IMR-90 (cell line): ENCODE results near the gene CRB1. TPM values are rescaled to one million over a fixed set of nuclear protein-coding genes. Genes with fewer than 3 reads are reported as not detected.

ENCODE experiments used
- ATAC-seq: fragments of 200-7000 bp; cut with Tn5 transposase; 2 replicates; pipeline ENCODE4 v1.9.1; 2020; ENCODE audit warnings: low read depth, mild to moderate bottlenecking, moderate library complexity
- BruUV-seq: library from RNA; stranded (reverse); fragments of 400-500 nt; replicated peaks from 2 replicates; lab custom pipeline; 2021; lab: Mats Ljungman, UMichigan
- CTCF ChIA-PET: fragments of 300-600 bp; formaldehyde crosslinking; extraction: SDS; loops from one replicate; lab custom pipeline; 2021; ENCODE audit warnings: antibody characterized with exemption; lab: Yijun Ruan, JAX
- POLR2A ChIA-PET: fragments of 300-600 bp; sonication (Branson Sonifier 250); formaldehyde crosslinking; loops from one replicate; lab custom pipeline; 2022; ENCODE audit warnings: antibody characterized with exemption; ENCODE audit not compliant: unreplicated experiment; lab: Charles Lee
- DNase-seq: peaks from one replicate; pipeline ENCODE4 v3.0.0; 2013
- H2AFZ ChIP-seq: replicated peaks from 2 replicates; pipeline ENCODE3; 2013; ENCODE audit warnings: low read length, mild to moderate bottlenecking; ENCODE audit not compliant: poor library complexity
- H2AK5ac ChIP-seq: 2 replicates; pipeline ENCODE4 v1.6.1; 2013; ENCODE audit warnings: low read depth, low read length, inconsistent platforms
- H2AK9ac ChIP-seq: replicated peaks from 2 replicates; pipeline ENCODE3; 2013; ENCODE audit warnings: mild to moderate bottlenecking, low read depth, low read length, moderate library complexity; ENCODE audit not compliant: poor library complexity
- H2BK120ac ChIP-seq: 2 replicates; pipeline ENCODE4 v1.6.1; 2013; ENCODE audit warnings: low read depth, low read length, inconsistent platforms
- H2BK15ac ChIP-seq: 3 replicates; pipeline ENCODE4 v1.6.1; 2013; ENCODE audit warnings: low read depth, low read length, inconsistent platforms
- H2BK20ac ChIP-seq: 2 replicates; pipeline ENCODE4 v1.6.1; 2013; ENCODE audit warnings: low read depth, mild to moderate bottlenecking, inconsistent platforms, low read length, moderate library complexity
- H2BK5ac ChIP-seq: 2 replicates; pipeline ENCODE4 v1.6.1; 2013; ENCODE audit warnings: mild to moderate bottlenecking, low read depth, low read length, inconsistent platforms; ENCODE audit not compliant: poor library complexity, severe bottlenecking
- H3K14ac ChIP-seq: replicated peaks from 2 replicates; pipeline ENCODE4 v1.6.1; 2013; ENCODE audit warnings: low read depth, low read length, inconsistent platforms
- H3K18ac ChIP-seq: 2 replicates; pipeline ENCODE4 v1.6.1; 2013; ENCODE audit warnings: low read depth, low read length, control low read depth
- H3K23ac ChIP-seq: 2 replicates; pipeline ENCODE4 v1.6.1; 2013; ENCODE audit warnings: low read depth, low read length, inconsistent platforms
- H3K27ac ChIP-seq: 2 replicates; pipeline ENCODE4 v1.5.1; 2013; ENCODE audit warnings: mild to moderate bottlenecking, control low read depth, low read length; ENCODE audit not compliant: insufficient read depth
- H3K27me3 ChIP-seq: 2 replicates; pipeline ENCODE4 v1.6.1; 2013; ENCODE audit warnings: low read length; ENCODE audit not compliant: control insufficient read depth, insufficient read depth
- H3K36me3 ChIP-seq: 2 replicates; pipeline ENCODE4 v1.6.1; 2013; ENCODE audit warnings: low read length, mixed read lengths; ENCODE audit not compliant: control insufficient read depth, insufficient read depth
- H3K4ac ChIP-seq: 2 replicates; pipeline ENCODE4 v1.6.1; 2013; ENCODE audit warnings: low read depth, low read length, inconsistent platforms
- H3K4me1 ChIP-seq: 2 replicates; pipeline ENCODE4 v1.6.1; 2013; ENCODE audit warnings: low read length, mixed read lengths; ENCODE audit not compliant: control insufficient read depth, insufficient read depth
- H3K4me2 ChIP-seq: 2 replicates; pipeline ENCODE4 v1.6.1; 2013; ENCODE audit warnings: low read depth, mild to moderate bottlenecking, control low read depth, low read length, moderate library complexity
- H3K4me3 ChIP-seq: 2 replicates; pipeline ENCODE4 v1.5.1; 2013; ENCODE audit warnings: low read depth, mild to moderate bottlenecking, control low read depth, low read length, moderate library complexity; ENCODE audit not compliant: insufficient read depth
- H3K56ac ChIP-seq: 2 replicates; pipeline ENCODE4 v1.6.1; 2013; ENCODE audit warnings: low read length, inconsistent platforms; ENCODE audit not compliant: insufficient read depth; ENCODE audit errors: extremely low read depth
- H3K79me1 ChIP-seq, 2 experiments: 2 replicates each; pipeline ENCODE4 v1.6.1; 2013; ENCODE audit warnings: low read length in 2 of 2, inconsistent platforms in 1 of 2, low read depth in 1 of 2
- H3K9ac ChIP-seq: 2 replicates; pipeline ENCODE4 v1.6.1; 2013; ENCODE audit warnings: low read depth, low read length, control low read depth
- H3K9me1 ChIP-seq: 2 replicates; pipeline ENCODE4 v1.6.1; 2013; ENCODE audit warnings: low read length, inconsistent platforms; ENCODE audit not compliant: insufficient read depth
- H3K9me3 ChIP-seq: 2 replicates; pipeline ENCODE4 v1.6.1; 2013; ENCODE audit warnings: low read length; ENCODE audit not compliant: control insufficient read depth, insufficient read depth
- H4K20me1 ChIP-seq: 2 replicates; pipeline ENCODE4 v1.6.1; 2013; ENCODE audit warnings: low read length, inconsistent platforms; ENCODE audit not compliant: insufficient read depth
- H4K5ac ChIP-seq: 2 replicates; pipeline ENCODE4 v1.6.1; 2013; ENCODE audit warnings: mild to moderate bottlenecking, low read depth, low read length, control low read depth
- H4K8ac ChIP-seq, 2 experiments: 2 replicates each; pipeline ENCODE4 v1.6.1; 2013; ENCODE audit warnings: low read depth in 2 of 2, low read length in 2 of 2, control low read depth in 1 of 2, inconsistent platforms in 1 of 2
- H4K91ac ChIP-seq: 2 replicates; pipeline ENCODE4 v1.6.1; 2013; ENCODE audit warnings: low read depth, low read length, inconsistent platforms; ENCODE audit not compliant: insufficient read depth
- BHLHE40 ChIP-seq: fragments of 150-350 bp; IDR thresholded peaks from 2 replicates; pipeline ENCODE4 v1.6.1; 2016; ENCODE audit warnings: mild to moderate bottlenecking, low read depth, low read length
- CEBPB ChIP-seq: IDR thresholded peaks from 2 replicates; pipeline ENCODE4 v1.6.1; 2012; ENCODE audit warnings: low read depth, low read length, improper control_type of control experiment
- CHD1 ChIP-seq: IDR thresholded peaks from 2 replicates; pipeline ENCODE4 v1.6.1; 2012; ENCODE audit warnings: low read depth, low read length, improper control_type of control experiment
- FOS ChIP-seq: fragments of 150-350 bp; IDR thresholded peaks from 2 replicates; pipeline ENCODE4 v1.6.1; 2016; ENCODE audit warnings: low read depth, low read length
- MAFK ChIP-seq: IDR thresholded peaks from 2 replicates; pipeline ENCODE4 v1.6.1; 2012; ENCODE audit warnings: low read depth, low read length, improper control_type of control experiment
- MAZ ChIP-seq: IDR thresholded peaks from 2 replicates; pipeline ENCODE4 v1.6.1; 2012; ENCODE audit warnings: low read depth, mild to moderate bottlenecking, low read length, improper control_type of control experiment, moderate library complexity, borderline replicate concordance
- MXI1 ChIP-seq: IDR thresholded peaks from 2 replicates; pipeline ENCODE4 v1.6.1; 2012; ENCODE audit warnings: low read depth, mild to moderate bottlenecking, low read length, moderate library complexity, borderline replicate concordance
- NFE2L2 ChIP-seq: fragments of 150-350 bp; IDR thresholded peaks from 2 replicates; pipeline ENCODE4 v1.6.1; 2016; ENCODE audit warnings: low read depth, mild to moderate bottlenecking, low read length
- POLR2A ChIP-seq: IDR thresholded peaks from 2 replicates; pipeline ENCODE4 v1.6.1; 2012; ENCODE audit warnings: mild to moderate bottlenecking, low read depth, low read length
- RAD21 ChIP-seq: IDR thresholded peaks from 2 replicates; pipeline ENCODE4 v1.6.1; 2012; ENCODE audit warnings: low read length, improper control_type of control experiment
- RCOR1 ChIP-seq: IDR thresholded peaks from 2 replicates; pipeline ENCODE4 v1.6.1; 2012; ENCODE audit warnings: mild to moderate bottlenecking, low read length, improper control_type of control experiment; ENCODE audit not compliant: insufficient replicate concordance
- RFX5 ChIP-seq: IDR thresholded peaks from 2 replicates; pipeline ENCODE4 v1.8.0; 2012; ENCODE audit warnings: low read depth, mild to moderate bottlenecking, low read length, moderate library complexity
- SMC3 ChIP-seq: fragments of 150-350 bp; IDR thresholded peaks from 2 replicates; pipeline ENCODE4 v1.6.1; 2016; ENCODE audit warnings: low read depth, mild to moderate bottlenecking, antibody characterized with exemption, low read length, moderate library complexity
- WGBS, 2 experiments: methylation state at CpG; one replicate each; pipeline versions ENCODE4 v1.1.5 to v1.1.7; 2013; ENCODE audit warnings: missing lambda C conversion rate in 2 of 2; ENCODE audit not compliant: insufficient read length in 1 of 2; ENCODE audit errors: extremely low coverage in 2 of 2; 5-methylcytosine and 5-hydroxymethylcytosine counted together
- dilution Hi-C: fragments of 300-500 bp; cut with HindIII; formaldehyde crosslinking; loops from one replicate; pipeline ENCODE4 v1.14.3; 2018; ENCODE audit warnings: low sequenced_read_pairs; ENCODE audit not compliant: unreplicated experiment
- in situ Hi-C: fragments of 300-500 bp; cut with MboI; formaldehyde crosslinking; loops from 3 replicates; pipeline ENCODE4 v1.14.3; 2019; ENCODE audit warnings: low sequenced_read_pairs, inconsistent platforms, mixed read lengths
- intact Hi-C: fragments of 100-400 bp; cut with micrococcal nuclease; formaldehyde crosslinking; loops from 2 replicates; pipeline ENCODE4 v1.10.0; 2022
- polyA plus RNA-seq, 3 experiments: library from polyadenylated mRNA; depleted of rRNA; stranded (reverse); fragments of >200 nt; gene quantifications; 2 replicates each; pipeline ENCODE4 v1.2.3, GENCODE V29; 2012; ENCODE audit warnings: low replicate concordance in 1 of 3
- total RNA-seq: library from RNA; depleted of rRNA; stranded (reverse); fragments of >200 nt; gene quantifications from 2 replicates; pipeline ENCODE4 v1.2.3, GENCODE V29; 2012
- TF ChIP-seq, protein P1 (sequence below): conservative IDR thresholded peaks from 2 replicates; pipeline ENCODE4 v1.5.1; 2012; ENCODE audit warnings: mild to moderate bottlenecking, low read depth, low read length, improper control_type of control experiment
- TF ChIP-seq, protein P2 (sequence below): fragments of 150-350 bp; IDR thresholded peaks from 2 replicates; pipeline ENCODE4 v1.6.1; 2016; ENCODE audit warnings: low read depth, mild to moderate bottlenecking, low read length, moderate library complexity, borderline replicate concordance
- TF ChIP-seq, protein P3 (sequence below): fragments of 150-350 bp; IDR thresholded peaks from 2 replicates; pipeline ENCODE4 v1.6.1; 2017; ENCODE audit warnings: mild to moderate bottlenecking, antibody characterized with exemption, low read length, low read depth

Gene CRB1
- total and polyA plus RNA-seq, 2 of the 4 experiments (the other 2 are of a cell fraction), result not detected

DNA sequence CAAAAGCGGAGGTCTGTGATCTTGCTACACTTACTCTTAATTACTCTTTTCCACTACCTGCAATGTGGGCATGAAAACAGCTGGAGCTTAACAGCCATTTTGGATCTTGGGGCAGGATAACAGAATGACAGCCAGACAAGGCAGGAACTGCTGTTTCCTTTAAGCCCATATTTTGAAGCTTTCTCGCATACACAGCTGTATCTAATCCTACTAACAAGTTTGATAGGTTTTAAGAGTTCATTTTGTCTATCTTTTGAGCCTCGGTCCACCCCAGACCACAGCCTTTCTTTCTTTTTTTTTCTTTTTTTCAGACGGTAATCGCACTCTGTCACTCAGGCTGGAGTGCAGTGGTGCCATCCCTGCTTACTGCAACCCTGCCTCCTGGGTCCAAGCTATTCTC lies 42.4 kb upstream of the CRB1 start:
- no peaks in the 10 kb centered on the region for H3K9me1 ChIP-seq
- H3K4ac ChIP-seq, result no peak overlapping the region
- no peak overlapping the region for H2BK15ac ChIP-seq
- H2AK9ac ChIP-seq, result no peak overlapping the region
- no peaks in the 10 kb centered on the region for H3K27me3 ChIP-seq
- no peak overlapping the region for H3K4me2 ChIP-seq
- H3K27ac ChIP-seq, result no peak overlapping the region
- no peak overlapping the region for H2AK5ac ChIP-seq
- ATAC-seq (no peak), DNase-seq (no peak)
- H2AFZ ChIP-seq, result no peak overlapping the region
- in situ Hi-C loops (no loop called here), intact Hi-C loops (no loop called here), dilution Hi-C loops (no loop called here)
- H2BK20ac ChIP-seq, result no peak overlapping the region
- ChIA-PET POLR2A (no interaction called here), CTCF (no interaction called here)
- H3K14ac ChIP-seq, result no peak overlapping the region
- no peaks in the 10 kb centered on the region for H3K9me3 ChIP-seq
- no peak overlapping the region for H3K23ac ChIP-seq
- no peaks in the 10 kb centered on the region for H3K79me1 ChIP-seq
- H3K36me3 ChIP-seq, result no peaks in the 10 kb centered on the region
- no peaks in the 10 kb centered on the region for H3K4me1 ChIP-seq
- H4K5ac ChIP-seq, result no peak overlapping the region
- 11% methylated on average over 3 of the region's 5 CpGs; no CpG with 5 or more reads in 1 of the 2 experiments for WGBS, 2 experiments
- H3K9ac ChIP-seq, result no peak overlapping the region
- no peak overlapping the region for H3K4me3 ChIP-seq
- H3K56ac ChIP-seq, result no peak overlapping the region
- no peak overlapping the region for H2BK5ac ChIP-seq
- BruUV-seq, result no TSS peak
- no peak overlapping the region for H4K8ac ChIP-seq
- TF ChIP-seq FOS, result no peak
- no peak for TF ChIP-seq BHLHE40
- TF ChIP-seq CHD1, result no peak
- no peak for TF ChIP-seq RAD21
- TF ChIP-seq MAFK, result no peak
- no peak for TF ChIP-seq RFX5
- TF ChIP-seq MAZ, result no peak
- TF ChIP-seq, protein P1, sequence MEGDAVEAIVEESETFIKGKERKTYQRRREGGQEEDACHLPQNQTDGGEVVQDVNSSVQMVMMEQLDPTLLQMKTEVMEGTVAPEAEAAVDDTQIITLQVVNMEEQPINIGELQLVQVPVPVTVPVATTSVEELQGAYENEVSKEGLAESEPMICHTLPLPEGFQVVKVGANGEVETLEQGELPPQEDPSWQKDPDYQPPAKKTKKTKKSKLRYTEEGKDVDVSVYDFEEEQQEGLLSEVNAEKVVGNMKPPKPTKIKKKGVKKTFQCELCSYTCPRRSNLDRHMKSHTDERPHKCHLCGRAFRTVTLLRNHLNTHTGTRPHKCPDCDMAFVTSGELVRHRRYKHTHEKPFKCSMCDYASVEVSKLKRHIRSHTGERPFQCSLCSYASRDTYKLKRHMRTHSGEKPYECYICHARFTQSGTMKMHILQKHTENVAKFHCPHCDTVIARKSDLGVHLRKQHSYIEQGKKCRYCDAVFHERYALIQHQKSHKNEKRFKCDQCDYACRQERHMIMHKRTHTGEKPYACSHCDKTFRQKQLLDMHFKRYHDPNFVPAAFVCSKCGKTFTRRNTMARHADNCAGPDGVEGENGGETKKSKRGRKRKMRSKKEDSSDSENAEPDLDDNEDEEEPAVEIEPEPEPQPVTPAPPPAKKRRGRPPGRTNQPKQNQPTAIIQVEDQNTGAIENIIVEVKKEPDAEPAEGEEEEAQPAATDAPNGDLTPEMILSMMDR, result no peak
- TF ChIP-seq RCOR1, result no peak
- no peak for TF ChIP-seq CEBPB
- TF ChIP-seq, protein P2, sequence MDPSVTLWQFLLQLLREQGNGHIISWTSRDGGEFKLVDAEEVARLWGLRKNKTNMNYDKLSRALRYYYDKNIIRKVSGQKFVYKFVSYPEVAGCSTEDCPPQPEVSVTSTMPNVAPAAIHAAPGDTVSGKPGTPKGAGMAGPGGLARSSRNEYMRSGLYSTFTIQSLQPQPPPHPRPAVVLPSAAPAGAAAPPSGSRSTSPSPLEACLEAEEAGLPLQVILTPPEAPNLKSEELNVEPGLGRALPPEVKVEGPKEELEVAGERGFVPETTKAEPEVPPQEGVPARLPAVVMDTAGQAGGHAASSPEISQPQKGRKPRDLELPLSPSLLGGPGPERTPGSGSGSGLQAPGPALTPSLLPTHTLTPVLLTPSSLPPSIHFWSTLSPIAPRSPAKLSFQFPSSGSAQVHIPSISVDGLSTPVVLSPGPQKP, result no peak
- no peak for TF ChIP-seq NFE2L2
- TF ChIP-seq POLR2A, result no peak
- no peak for TF ChIP-seq MXI1
- TF ChIP-seq, protein P3, sequence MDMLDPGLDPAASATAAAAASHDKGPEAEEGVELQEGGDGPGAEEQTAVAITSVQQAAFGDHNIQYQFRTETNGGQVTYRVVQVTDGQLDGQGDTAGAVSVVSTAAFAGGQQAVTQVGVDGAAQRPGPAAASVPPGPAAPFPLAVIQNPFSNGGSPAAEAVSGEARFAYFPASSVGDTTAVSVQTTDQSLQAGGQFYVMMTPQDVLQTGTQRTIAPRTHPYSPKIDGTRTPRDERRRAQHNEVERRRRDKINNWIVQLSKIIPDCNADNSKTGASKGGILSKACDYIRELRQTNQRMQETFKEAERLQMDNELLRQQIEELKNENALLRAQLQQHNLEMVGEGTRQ, result no peak
- TF ChIP-seq SMC3, result no peak
- H4K91ac ChIP-seq, result no peak overlapping the region
- no peak overlapping the region for H2BK120ac ChIP-seq
- no peak overlapping the region for H3K18ac ChIP-seq
- H4K20me1 ChIP-seq, result no peaks in the 10 kb centered on the region
